ENCODE data around the gene ZNF581.

ZNF581 gene, protein sequence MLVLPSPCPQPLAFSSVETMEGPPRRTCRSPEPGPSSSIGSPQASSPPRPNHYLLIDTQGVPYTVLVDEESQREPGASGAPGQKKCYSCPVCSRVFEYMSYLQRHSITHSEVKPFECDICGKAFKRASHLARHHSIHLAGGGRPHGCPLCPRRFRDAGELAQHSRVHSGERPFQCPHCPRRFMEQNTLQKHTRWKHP

DNA sequence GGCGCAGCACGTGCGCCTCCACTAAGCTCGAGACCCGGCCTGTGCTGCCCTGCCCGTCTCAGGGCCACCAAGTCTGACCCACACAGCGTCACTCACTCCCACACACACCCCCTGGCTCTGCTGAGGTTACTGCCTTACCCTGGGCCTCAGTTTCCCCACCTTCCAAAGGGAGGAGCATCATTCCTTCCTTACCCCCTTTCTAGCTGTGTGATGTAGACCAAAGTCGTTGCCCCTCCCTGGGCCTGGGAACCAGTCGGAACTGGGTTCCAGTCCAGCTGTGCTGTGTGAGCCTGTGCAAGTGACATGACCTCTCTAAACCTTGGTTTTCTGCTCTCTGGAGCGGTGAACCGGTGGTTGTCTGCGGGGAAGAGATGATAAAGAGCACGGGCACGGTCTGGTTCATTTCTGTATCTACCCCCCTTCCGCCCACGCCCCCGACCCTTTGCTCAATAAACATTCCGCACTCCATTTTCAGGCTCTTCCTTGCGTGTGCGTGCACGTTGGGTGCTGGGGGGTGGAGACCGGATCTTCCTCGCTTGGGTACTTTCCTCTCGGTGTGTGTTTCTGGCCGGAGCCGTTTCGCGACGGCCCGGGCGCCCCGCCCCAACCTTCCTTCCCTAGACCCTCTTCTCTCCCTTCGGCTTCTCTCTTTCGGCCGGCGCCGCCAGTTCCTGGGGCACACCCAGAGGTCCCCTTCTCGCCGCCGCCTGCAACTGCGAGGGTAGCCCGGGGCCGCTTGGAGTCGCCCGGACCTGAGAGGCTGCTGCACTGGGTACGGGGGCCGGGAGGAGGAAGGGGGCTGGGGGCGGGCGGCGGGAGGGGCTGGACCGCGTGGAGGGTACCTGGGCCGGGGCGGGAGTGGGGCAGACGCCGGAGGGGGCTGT, at the start of gene ZNF581:
TSS of gene ZNF581 (plus strand) at position 647 of the 884 bp plus-strand sequence. CDS start 923 bp downstream, outside the sequence.
- peak in 1 of 2 donors; percentile 63 for DNase-seq (ENCODE audit: extremely low read depth in 1 of 2, low read depth in 1 of 2)

DNA sequence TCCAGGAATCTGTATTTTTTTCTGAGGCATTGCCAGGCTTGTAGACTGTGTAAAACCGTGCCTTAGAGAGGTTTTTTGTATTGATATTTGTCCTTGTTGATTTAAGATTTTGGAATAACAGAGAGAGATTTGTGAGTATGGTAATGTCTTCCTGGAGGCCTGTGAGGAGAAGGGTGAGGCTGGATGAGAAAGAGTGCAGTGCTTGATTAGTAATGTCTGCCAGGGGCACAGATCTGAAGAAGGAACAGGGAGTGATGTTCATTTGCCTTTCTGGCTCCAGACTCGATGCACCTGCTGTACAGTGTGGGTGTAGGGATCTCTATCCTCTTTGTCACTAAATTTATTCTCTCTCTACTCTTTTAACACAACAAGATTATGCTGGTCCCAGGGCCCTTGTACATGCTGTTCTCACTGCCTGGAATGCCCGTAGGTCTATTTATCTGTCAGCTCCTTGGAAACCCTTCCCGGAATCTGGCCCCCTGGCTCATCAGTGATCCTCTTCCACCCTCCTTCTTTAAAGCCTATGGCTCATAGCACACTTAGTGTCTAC, 48.4 kb upstream of the ZNF581 start:
- DNase-seq (ENCODE audit: extremely low read depth in 1 of 2, low read depth in 1 of 2): no peak

DNA sequence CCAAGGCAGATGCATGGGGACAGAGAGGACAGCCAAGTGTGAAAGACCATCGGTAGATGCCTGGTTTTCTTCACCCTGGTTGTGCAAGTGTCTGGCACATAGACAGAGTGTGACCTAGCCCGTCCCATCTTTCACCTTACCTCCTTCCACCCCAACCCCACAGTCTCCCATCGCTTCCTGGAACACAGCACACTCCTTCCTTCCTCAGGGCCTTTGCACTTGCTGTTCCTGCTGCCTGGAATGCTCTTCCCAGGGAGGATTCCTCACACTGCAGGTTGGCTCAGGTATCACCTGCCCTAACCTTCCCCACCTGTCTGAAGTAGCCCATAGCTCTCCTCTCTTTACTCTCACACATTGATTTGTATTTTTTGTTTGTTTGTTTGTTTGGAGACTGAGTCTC, 47.1 kb upstream of the ZNF581 start:
- DNase-seq (ENCODE audit: extremely low read depth in 1 of 2, low read depth in 1 of 2): no peak

DNA sequence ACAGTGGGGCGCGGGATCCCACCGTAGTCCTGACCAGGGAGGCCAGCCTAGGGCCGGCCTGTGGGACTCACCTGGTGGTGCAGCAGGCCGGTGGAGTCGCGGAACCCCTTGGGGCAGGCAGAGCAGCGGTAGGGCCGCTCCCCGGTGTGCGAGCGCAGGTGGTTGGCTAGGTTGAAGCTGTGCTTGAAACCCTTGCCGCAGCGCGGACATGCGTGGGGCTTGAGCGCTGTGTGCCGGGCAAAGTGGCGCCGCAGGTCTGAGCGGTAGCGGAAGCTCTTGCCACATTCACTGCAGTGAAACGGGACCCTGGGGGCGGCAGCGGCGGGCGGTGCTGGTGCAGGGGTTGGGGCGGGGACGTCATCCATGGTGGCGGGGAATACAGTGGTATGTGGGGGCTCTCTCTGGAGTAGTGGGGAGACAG, 45.9 kb upstream of the ZNF581 start:
- DNase-seq (ENCODE audit: extremely low read depth in 1 of 2, low read depth in 1 of 2): no peak

DNA sequence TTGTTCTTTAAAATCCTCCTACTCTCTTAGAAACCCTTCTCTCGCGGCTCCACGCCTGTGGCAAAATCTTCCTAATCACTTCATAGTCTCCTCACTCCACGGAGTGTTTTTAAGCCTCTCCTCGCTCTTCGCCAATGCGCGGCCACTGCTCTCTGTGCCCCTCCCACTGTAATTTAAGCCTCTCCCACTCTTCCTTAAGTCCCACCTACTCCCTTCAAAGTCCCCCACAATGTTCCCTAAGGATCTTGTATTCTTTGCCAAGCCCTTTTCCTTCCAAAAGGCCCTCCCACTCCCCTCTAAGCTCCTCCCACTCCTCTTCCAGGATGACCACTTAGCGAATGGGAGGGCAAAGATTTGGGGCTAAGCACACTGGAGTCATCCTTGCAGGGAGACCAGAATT, 45.4 kb upstream of the ZNF581 start:
- DNase-seq (ENCODE audit: extremely low read depth in 1 of 2, low read depth in 1 of 2): no peak

DNA sequence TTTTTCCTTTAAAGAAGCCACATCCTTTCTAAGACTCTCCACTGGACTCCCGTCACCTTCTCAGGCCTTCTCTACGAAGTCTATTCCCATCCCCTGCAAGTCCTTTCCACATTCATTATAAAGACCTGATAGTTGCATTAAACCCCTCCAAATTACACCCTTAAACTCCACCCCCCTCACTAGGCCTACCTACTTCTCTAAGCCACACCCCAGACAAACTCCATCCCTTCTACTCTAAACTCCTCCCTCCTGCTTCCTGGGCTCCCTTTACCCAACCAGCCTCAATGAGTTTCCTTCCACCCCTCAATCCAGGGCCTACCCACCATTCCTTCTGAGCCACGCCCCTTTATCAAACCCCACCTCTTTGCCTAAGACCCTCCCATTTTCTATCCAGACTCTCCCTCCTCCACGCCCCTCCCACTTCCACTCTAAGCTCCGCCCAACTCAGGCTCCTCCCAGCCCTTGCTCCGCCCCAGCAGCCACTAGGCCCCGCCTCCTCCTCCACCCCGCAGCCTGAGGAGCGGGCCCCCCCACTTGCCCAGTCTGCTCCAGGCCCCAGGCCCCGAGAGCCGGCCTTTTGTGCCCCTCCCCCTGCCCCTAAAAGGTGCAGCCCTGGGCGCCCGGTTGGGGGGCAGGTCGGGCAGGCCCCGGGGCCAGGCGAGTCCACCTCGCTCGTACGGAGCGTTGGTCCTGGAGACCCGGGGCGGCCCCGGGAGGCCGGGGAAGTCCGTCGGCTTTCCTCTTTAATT, 44.6 kb upstream of the ZNF581 start:
- peak; percentile 83 to 84 for DNase-seq (ENCODE audit: extremely low read depth in 1 of 2, low read depth in 1 of 2)

DNA sequence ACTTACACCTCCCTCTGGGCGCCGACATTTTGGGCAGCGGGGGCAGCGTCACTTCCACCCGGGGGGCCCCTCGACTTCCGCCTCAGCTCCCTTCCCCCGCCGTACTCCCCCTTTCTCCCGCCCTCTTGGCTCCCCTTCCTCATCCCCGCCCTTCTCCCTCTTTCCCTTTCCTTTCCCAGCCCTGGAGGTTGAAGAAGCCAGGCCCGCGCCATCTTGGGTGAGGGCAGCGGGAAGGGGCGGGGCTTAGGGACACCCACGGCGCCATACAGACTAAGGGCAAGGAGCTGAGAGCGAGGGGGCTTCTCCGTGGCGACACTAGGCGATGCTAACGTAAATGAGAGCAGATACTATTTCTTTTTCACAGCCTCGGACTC, 44.0 kb upstream of the ZNF581 start, which contains the start of gene FIZ1:
TSS of gene FIZ1 (minus strand) at position 50 of the 374 bp plus-strand sequence. CDS start 1,652 bp downstream, outside the sequence.
- DNase-seq (ENCODE audit: extremely low read depth in 1 of 2, low read depth in 1 of 2): peak; percentile 90

DNA sequence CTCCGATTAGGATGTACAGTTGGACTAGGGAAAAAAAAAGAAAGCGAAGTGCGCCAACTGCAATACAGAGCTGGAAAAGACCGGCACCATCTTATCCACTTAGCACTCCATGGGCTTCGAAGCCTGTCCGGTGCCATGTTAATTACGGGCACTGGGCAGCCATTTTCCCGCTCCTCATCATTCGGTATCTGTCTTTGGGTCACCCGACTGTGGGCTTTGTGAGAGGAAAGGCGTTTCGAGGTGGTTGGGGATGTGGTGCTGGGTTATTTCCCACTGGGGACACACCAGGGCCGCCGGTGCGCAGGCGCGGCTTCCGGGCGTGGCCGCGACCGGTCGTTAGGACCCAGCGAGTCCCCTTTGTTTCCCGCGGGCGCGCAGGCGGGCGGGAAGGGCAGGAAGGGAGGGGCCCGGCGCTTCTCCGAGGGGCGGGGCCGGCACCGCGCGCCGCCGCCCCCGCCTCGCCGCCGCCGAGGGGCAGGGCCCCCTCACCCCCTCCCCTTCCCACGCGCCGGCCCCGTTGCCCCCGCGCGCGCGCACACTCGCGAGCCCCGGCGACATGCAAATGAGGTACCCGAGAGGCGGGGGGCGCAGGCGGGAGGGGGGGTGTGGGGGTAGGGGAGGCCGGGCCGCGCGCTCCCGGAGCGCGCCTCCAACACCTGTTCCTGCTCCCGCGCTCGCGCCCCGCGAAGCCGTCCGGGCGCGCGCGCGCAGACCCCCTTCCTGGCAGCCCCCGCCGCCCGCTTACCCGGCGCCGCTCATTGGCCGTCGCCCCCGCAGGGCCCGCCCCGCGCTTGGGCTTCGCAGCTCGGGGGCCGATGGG, 43.4 kb upstream of the ZNF581 start, which contains the start of gene ZNF524:
TSS of gene ZNF524 (plus strand) at position 447 of the 820 bp plus-strand sequence. CDS start 1,825 bp downstream, outside the sequence.
- DNase-seq (ENCODE audit: extremely low read depth in 1 of 2, low read depth in 1 of 2): peak; percentile 60 to 72

DNA sequence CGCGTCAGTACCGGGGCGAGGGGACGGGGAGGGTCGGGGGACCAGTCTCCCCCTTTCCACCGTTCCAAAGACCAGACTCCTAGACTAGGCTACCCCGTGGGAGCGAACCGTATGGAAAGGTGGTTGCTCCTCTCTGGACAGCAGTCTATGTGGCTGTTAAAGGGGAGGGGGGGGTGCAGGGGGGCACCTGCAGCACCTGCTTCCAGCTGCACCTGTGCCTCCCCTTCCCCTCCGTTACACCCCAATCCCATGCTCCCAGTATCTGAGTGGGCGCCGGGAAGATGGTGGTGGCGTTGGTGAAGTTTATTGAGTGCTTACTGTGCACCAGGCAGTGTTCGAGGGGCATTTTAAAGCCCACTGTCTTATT, 42.8 kb upstream of the ZNF581 start:
- no peak for DNase-seq (ENCODE audit: extremely low read depth in 1 of 2, low read depth in 1 of 2)

DNA sequence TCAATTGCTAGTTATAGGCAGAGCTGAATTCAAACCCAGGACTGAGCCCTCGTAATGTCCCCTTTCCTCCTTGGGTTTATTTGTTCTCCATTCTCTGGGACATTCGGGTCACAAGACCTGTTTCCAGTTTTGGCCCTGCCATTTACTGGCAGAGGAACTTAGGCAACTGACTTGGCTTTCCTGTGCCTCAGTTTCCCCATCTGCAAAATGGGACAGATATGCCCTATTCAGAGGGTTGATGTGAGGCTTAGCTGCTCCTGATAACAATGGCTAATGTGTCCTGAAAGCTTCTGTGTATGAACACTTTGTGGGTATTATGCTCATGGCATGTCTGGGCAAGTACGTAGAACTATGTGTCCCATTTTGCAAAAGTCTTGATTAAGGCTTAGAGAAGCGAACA, 42.4 kb upstream of the ZNF581 start:
- no peak for DNase-seq (ENCODE audit: extremely low read depth in 1 of 2, low read depth in 1 of 2)

DNA sequence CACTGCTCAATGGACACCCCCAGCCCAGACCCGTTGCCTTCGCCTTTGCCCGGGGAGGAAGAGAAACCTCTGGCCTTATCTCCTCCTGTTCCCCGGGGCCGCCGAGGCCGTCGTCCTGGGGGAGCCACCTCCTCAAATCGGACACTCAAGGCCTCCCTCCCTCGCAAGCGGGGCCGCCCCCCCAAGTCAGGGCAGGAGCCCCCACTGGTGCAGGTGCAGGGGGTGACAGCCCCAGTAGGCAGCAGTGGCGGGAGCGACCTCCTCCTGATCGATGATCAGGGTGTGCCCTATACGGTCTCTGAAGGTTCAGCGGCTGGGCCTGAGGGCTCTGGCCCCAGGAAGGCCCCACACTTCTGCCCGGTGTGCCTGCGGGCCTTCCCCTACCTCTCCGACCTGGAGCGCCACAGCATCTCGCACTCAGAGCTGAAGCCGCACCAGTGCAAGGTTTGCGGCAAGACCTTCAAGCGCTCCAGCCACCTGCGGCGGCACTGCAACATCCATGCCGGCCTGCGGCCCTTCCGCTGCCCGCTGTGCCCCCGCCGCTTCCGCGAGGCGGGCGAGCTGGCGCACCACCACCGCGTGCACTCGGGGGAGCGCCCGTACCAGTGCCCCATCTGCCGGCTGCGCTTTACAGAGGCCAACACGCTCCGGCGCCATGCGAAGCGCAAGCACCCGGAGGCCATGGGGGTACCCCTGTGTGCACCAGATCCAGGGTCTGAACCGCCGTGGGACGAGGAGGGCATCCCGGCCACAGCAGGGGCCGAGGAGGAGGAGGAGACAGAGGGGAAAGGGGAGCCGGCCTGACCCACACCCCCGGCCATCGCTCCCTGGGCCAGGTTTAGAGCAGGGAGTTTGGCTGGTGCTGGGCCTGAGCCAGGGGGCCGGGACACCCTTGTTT, 41.1 kb upstream of the ZNF581 start:
- DNase-seq (ENCODE audit: extremely low read depth in 1 of 2, low read depth in 1 of 2): no peak

DNA sequence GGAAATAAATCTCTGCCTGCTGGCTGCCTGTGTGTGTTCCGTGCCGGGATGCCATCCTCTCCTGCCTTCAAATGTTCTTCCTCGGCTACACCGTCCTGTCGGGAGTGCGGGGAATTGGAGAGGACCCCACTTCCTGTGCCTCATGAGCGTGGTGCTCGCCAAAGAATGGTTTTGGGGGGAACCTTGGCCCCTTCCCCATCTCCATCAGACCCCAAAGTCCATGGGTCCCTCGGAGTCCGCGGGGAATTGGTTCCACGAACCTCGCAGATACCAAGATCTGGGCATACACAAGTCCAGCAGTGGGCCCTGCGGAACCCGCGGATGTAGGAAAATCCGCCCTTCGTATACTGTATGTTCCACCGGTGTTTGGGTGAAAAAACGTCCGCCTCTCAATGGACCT, 40.3 kb upstream of the ZNF581 start:
- DNase-seq (ENCODE audit: extremely low read depth in 1 of 2, low read depth in 1 of 2): no peak

DNA sequence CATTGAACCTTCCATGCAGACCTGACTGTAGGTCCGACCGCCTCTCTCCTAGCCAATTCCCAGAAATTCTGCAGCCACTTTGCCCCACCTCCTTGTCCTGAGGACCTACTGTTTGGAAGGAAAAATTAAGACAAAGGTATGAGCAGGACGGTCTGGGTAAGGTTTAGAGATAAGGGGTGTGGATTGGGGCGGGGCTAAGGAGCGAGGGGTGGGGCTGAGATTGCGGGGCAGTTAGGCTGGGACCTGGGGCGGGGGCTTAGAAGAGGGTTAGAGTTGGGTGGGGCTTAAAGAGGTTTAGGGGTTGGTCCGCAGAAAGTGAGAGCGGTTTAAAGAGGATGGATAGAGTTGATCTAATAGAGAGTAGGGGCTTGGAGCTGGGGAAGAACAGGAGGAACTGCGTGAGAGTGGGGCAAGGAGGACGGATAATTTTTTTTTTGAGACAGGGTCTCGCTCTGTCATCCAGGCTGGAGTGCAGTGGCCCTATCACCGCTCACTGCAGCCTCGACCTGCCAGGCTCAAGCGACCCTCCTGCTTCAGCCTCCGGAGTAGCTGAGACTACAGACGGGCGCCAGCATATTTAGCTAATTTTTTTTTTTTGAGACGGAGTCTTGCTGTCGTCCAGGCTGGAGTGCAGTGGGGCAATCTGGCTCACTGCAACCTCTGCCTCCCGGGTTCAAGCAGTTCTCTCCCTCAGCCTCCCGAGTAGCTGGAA, 39.7 kb upstream of the ZNF581 start:
- no peak for DNase-seq (ENCODE audit: extremely low read depth in 1 of 2, low read depth in 1 of 2)

DNA sequence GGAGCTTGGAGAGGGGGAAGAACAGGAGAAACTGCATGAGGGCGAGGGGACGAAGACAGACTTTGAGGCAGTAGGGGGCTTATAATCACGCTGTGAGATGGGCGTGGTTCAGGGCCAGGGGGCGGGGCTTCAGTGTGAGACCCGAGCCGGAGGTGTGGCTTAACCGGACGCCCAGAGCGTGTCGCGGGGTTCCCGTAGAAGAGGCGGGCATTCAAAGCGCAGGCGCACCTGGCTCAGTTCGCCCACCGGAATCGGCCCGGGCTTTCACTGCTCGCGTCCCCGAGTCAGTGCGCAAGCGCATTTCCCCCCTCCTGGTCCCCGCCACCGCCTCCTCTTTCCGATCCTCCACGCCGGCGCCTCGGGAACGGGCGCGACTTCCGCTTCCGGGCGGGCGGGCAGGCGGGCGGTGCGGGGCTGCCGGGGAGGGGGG, 38.2 kb upstream of the ZNF581 start:
- DNase-seq (ENCODE audit: extremely low read depth in 1 of 2, low read depth in 1 of 2): peak; percentile 94 to 97

DNA sequence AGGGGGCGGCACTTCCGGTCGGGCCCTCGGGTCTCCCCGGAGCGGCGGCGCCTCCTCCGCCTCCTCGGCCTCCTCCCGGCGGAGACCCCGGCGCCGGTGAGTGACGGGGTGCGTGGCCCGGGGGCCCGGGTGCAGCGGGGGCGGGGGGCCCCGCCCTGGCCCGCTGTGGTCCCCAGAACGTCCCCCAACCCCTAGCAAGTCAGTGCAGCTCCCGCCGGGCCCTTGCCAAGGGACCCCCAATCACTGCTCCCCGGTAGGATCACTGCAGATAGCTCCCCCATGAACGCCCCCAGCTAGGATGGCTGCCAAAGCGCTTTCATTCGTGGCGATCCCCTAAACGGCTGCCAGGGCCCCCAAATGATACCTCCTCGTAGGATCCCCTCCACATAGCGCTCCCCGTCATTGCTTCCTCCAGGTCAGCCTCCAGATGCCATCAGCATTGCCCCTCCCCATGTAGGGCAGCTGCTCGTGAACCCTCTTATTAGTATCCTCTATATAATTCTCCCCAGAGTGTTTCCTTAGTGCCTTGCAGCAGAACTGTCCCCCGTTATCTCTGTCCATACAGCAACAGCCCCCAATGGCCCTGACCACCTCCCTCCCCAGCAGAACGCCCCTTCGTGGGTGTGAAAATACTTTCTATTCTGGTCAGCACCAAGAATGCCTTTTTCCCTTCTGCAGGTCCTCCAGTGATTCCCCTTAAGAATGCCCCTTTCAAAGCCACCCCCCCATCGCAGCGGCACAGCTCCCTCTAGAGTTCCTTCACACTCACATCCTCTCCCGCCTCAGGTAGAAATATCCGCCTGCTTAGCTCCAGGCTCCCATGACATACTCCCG, 37.6 kb upstream of the ZNF581 start, which contains the start of gene ZNF865:
TSS of gene ZNF865 (plus strand) at position 11 of the 834 bp plus-strand sequence. CDS start 7,972 bp downstream, outside the sequence.
- peak; percentile 49 to 51 for DNase-seq (ENCODE audit: extremely low read depth in 1 of 2, low read depth in 1 of 2)

DNA sequence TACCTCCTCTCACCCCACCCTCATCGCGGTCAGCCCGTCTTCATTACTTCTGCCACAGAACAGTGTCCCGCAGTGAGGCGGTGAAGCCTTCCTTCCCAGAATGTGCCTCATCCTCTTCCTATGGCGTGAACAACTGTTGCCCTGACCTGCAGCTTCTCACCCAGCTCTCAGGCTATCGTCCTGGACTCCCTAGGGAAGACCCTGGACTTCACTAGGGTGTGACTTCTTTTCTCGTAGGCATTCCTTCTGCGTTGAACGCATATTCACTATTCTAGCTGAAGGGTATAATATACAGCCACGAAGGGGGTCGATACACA, 37.0 kb upstream of the ZNF581 start:
- DNase-seq (ENCODE audit: extremely low read depth in 1 of 2, low read depth in 1 of 2): no peak

DNA sequence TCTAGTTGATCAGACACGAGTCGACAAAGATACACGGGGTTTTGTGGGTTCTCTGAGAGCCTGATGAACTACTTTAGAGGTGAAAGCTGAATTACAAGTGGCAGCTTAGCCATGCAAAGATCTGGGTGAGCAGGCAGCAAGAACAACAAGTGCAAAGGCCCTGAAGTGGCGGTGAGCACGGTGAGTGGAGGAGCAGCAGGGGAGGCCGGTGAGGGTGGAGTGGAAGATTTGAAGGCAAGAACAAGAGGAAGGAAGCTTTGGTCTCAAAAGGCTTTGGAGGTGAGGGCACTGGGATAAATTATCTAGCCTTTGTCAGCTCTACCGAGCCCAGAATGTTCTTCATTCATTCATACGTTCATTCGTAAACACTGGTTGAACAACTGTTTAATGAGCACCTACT, 36.6 kb upstream of the ZNF581 start:
- no peak for DNase-seq (ENCODE audit: extremely low read depth in 1 of 2, low read depth in 1 of 2)

DNA sequence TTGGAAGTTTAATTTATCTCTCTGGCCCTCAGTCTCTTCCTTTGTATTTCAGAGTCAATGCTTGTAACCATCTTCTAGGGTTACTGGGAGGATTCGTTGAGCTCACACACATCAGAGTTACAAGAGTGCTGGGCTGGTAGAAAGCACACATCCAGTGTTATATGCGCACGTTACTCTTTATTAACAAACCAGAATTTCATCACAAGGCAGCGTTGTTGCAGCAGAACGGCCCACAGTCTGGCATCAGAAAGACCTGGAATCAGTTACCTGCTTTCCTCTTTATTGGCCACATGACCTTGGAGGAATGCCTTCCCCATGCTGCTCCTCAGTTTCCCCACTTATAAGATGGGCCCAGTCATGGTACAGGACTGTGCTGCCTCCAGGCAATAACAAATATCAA, 34.1 kb upstream of the ZNF581 start:
- no peak for DNase-seq (ENCODE audit: extremely low read depth in 1 of 2, low read depth in 1 of 2)

Data from activated CD8-positive, alpha-beta memory T cell treated with anti-CD3 and anti-CD28 coated beads for 1 hour (primary cell).